ENCODE results near the gene DMD.

- TF ChIP-seq CTCF (conservative IDR thresholded peaks at IDR 0.05 in 1 of 2, IDR thresholded peaks at IDR 0.05 in 1 of 2; ENCODE audit: low read depth in 1 of 2, low read length in 2 of 2), result no peak
- TF ChIP-seq EZH2 (IDR thresholded peaks at IDR 0.05; ENCODE audit: low read length, missing control alignments), result no peak
Observed at GRCh38 chrX:31670245-31670644, 1541.1 kb downstream of the DMD start.
